Measurements from ENCODE around the gene TYMS.

Gene TYMS

GRCh38 chr18:711310-711656, 53.8 kb downstream of the TYMS start:
- no peak for DNase-seq (ENCODE audit: low read depth, low spot score)

- no peak for DNase-seq (ENCODE audit: low read depth, low spot score)
These were observed 54.4 kb downstream of the TYMS start for GRCh38 chr18:711657-712400.

GRCh38 chr18:712401-713134, 55.1 kb downstream of the TYMS start, which contains the start of gene ENOSF1:
TSS of gene ENOSF1 (minus strand) at chr18:712630. CDS start at chr18:712587, 43 bp downstream.
- DNase-seq (ENCODE audit: low read depth, low spot score): peak; percentile 35

GRCh38 chr18:713135-713490, 55.7 kb downstream of the TYMS start:
- DNase-seq (ENCODE audit: low read depth, low spot score): no peak

- no peak for DNase-seq (ENCODE audit: low read depth, low spot score)
These were observed 58.2 kb downstream of the TYMS start for GRCh38 chr18:715626-716025.

GRCh38 chr18:717003-717402, 59.5 kb downstream of the TYMS start:
- DNase-seq (ENCODE audit: low read depth, low spot score): no peak
